Measurements from ENCODE around the gene PRIM2. TPM values are rescaled to one million over a fixed set of nuclear protein-coding genes. Genes with fewer than 3 reads are reported as not detected.
"Not testable (repeated sequence)": the region's sequence is repeated elsewhere in the genome, so short reads cannot be mapped to it uniquely, and the experiment has no call there.

The PRIM2 gene
- total RNA-seq, 1 donor from 2014 or later: 10.5 TPM

GRCh38 chr6:57445790-57446468 is 128.5 kb downstream of the PRIM2 start:
- not testable (repeated sequence) for DNase-seq (ENCODE audit: low spot score)

GRCh38 chr6:57449496-57450066 is 132.2 kb downstream of the PRIM2 start:
- DNase-seq (ENCODE audit: low spot score): not testable (repeated sequence)

- DNase-seq (ENCODE audit: low spot score): not testable (repeated sequence)
These were observed 142.4 kb downstream of the PRIM2 start for GRCh38 chr6:57459781-57460180.

- not testable (repeated sequence) for DNase-seq (ENCODE audit: low spot score)
These were observed 143.6 kb downstream of the PRIM2 start for GRCh38 chr6:57461022-57461421.

- DNase-seq (ENCODE audit: low spot score): not testable (repeated sequence)
These were observed 146.4 kb downstream of the PRIM2 start for GRCh38 chr6:57463809-57464208.

- DNase-seq (ENCODE audit: low spot score): not testable (repeated sequence)
These were observed 148.5 kb downstream of the PRIM2 start for GRCh38 chr6:57465968-57466367.

- DNase-seq (ENCODE audit: low spot score): no peak
These were observed 151.6 kb downstream of the PRIM2 start for GRCh38 chr6:57469072-57469471.

- not testable (repeated sequence) for DNase-seq (ENCODE audit: low spot score)
These were observed 152.7 kb downstream of the PRIM2 start for GRCh38 chr6:57470148-57470547.

GRCh38 chr6:57471314-57471864 is 154.0 kb downstream of the PRIM2 start:
- not testable (repeated sequence) for DNase-seq (ENCODE audit: low spot score)

GRCh38 chr6:57472861-57473362 is 155.5 kb downstream of the PRIM2 start:
- not testable (repeated sequence) for DNase-seq (ENCODE audit: low spot score)

GRCh38 chr6:57474862-57475475 is 157.5 kb downstream of the PRIM2 start:
- DNase-seq (ENCODE audit: low spot score): not testable (repeated sequence)

GRCh38 chr6:57475656-57476055 is 158.2 kb downstream of the PRIM2 start:
- DNase-seq (ENCODE audit: low spot score): not testable (repeated sequence)

GRCh38 chr6:57480194-57480593 is 162.8 kb downstream of the PRIM2 start:
- not testable (repeated sequence) for DNase-seq (ENCODE audit: low spot score)

- not testable (repeated sequence) for DNase-seq (ENCODE audit: low spot score)
These were observed 163.7 kb downstream of the PRIM2 start for GRCh38 chr6:57481121-57481520.

- not testable (repeated sequence) for DNase-seq (ENCODE audit: low spot score)
These were observed 165.0 kb downstream of the PRIM2 start for GRCh38 chr6:57482471-57482870.

GRCh38 chr6:57486494-57487081 is 169.2 kb downstream of the PRIM2 start:
- not testable (repeated sequence) for DNase-seq (ENCODE audit: low spot score)

- not testable (repeated sequence) for DNase-seq (ENCODE audit: low spot score)
These were observed 171.1 kb downstream of the PRIM2 start for GRCh38 chr6:57488551-57488950.

- not testable (repeated sequence) for DNase-seq (ENCODE audit: low spot score)
These were observed 172.5 kb downstream of the PRIM2 start for GRCh38 chr6:57489887-57490286.

- DNase-seq (ENCODE audit: low spot score): not testable (repeated sequence)
These were observed 174.4 kb downstream of the PRIM2 start for GRCh38 chr6:57491795-57492194.

GRCh38 chr6:57496251-57496650 is 178.8 kb downstream of the PRIM2 start:
- not testable (repeated sequence) for DNase-seq (ENCODE audit: low spot score)

GRCh38 chr6:57500368-57501021 is 183.1 kb downstream of the PRIM2 start:
- DNase-seq (ENCODE audit: low spot score): not testable (repeated sequence)

Data from mucosa of gallbladder (tissue), 1 donor.